Activated B cell treated with CpG ODN at 0.5 μM for 24 hours (primary cell): ENCODE data around the gene EFNA4. TPM values are rescaled to one million over a fixed set of nuclear protein-coding genes. Genes with fewer than 3 reads are reported as not detected.

Experiments
- ATAC-seq: fragments of 200-7000 bp; cut with Tn5 transposase; one replicate; pipeline ENCODE4 v1.10.0; 2021; ENCODE audit warnings: low read depth, mild to moderate bottlenecking, moderate library complexity
- CTCF ChIA-PET: fragments of 350-600 bp; sonication (Branson Sonifier 250); formaldehyde crosslinking; loops from one replicate; lab custom pipeline; 2021; ENCODE audit warnings: antibody characterized with exemption; lab: Charles Lee
- POLR2A ChIA-PET: fragments of 350-600 bp; sonication (Branson Sonifier 250); formaldehyde crosslinking; loops from one replicate; lab custom pipeline; 2021; ENCODE audit warnings: antibody characterized with exemption; lab: Charles Lee
- DNase-seq: peaks from one replicate; pipeline ENCODE4 v3.0.0; 2022
- H3K27ac Mint-ChIP-seq: one replicate; pipeline ENCODE4 v1.8.0; 2020; ENCODE audit warnings: mixed read lengths
- H3K27me3 Mint-ChIP-seq: one replicate; pipeline ENCODE4 v1.8.0; 2021; ENCODE audit warnings: mixed read lengths
- H3K36me3 Mint-ChIP-seq: one replicate; pipeline ENCODE4 v1.8.0; 2021; ENCODE audit warnings: low read depth, mixed read lengths
- H3K4me1 Mint-ChIP-seq: one replicate; pipeline ENCODE4 v1.8.0; 2021; ENCODE audit warnings: mixed read lengths
- H3K4me3 Mint-ChIP-seq: one replicate; pipeline ENCODE4 v1.8.0; 2020; ENCODE audit warnings: mild to moderate bottlenecking, mixed read lengths
- H3K9me3 Mint-ChIP-seq: one replicate; pipeline ENCODE4 v1.8.0; 2020; ENCODE audit warnings: mixed read lengths
- CTCF ChIP-seq: fragments of 200-600 bp; IDR thresholded peaks from one replicate; pipeline ENCODE4 v1.8.0; 2022; ENCODE audit warnings: antibody characterized with exemption, mild to moderate bottlenecking
- intact Hi-C: fragments of 100-400 bp; cut with micrococcal nuclease; formaldehyde crosslinking; loops from one replicate; pipeline ENCODE4 v1.15.1; 2024
- total RNA-seq: library from RNA; stranded (reverse); gene quantifications from 2 replicates; pipeline ENCODE4 v1.2.3, GENCODE V29; 2022

The EFNA4 gene
- total RNA-seq, 1 donor from 2014 or later, result 7.8 TPM

DNA sequence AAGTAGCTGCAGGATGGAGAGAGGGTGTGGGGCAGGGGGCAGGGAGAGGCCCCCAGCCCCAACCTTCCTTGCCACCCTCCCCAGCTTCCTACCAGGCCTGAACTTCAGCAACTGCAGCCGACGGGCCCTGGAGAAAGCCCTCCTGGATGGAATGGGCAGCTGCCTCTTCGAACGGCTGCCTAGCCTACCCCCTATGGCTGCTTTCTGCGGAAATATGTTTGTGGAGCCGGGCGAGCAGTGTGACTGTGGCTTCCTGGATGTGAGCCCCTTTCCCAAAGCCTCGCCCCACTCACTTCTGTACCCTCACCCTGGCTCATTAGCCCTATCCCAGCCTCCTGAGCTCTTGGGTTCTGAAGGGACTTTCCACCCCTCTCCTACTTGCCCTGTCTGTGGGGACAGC, 6.4 kb upstream of the EFNA4 start:
- no peaks in the 10 kb centered on the region for H3K27me3 Mint-ChIP-seq
- intact Hi-C loops, result no loop called here
- H3K4me1 Mint-ChIP-seq, result peaks cover 21% of the 10 kb centered on the region
- ChIA-PET CTCF (interaction anchor here (9.2 kb wide), 1 partner anchor 12 kb away, joined by 101 read pairs; no protein-coding TSS in a partner anchor), POLR2A (interaction anchor here (0.6 kb wide), 1 partner anchor 449 kb away, joined by 5 read pairs; no protein-coding TSS in a partner anchor)
- H3K36me3 Mint-ChIP-seq, result peaks cover 7% of the 10 kb centered on the region
- TF ChIP-seq CTCF, result no peak
- H3K27ac Mint-ChIP-seq, result no peak overlapping the region
- no peak for ATAC-seq
- no peak overlapping the region for H3K4me3 Mint-ChIP-seq
- DNase-seq, result no peak
- H3K9me3 Mint-ChIP-seq, result no peaks in the 10 kb centered on the region

- TF ChIP-seq CTCF, result no peak
- intact Hi-C loops, result no loop called here
- CTCF ChIA-PET, result interaction anchor here (3.0 to 9.2 kb wide), 2 partner anchors 13 to 27 kb away, joined by 15 to 101 read pairs; no protein-coding TSS in a partner anchor
- Mint-ChIP-seq H3K4me1 (peaks cover 20% of the 10 kb centered on the region), H3K27me3 (no peaks in the 10 kb centered on the region), H3K4me3 (no peak overlapping the region), H3K27ac (no peak overlapping the region), H3K9me3 (no peaks in the 10 kb centered on the region), H3K36me3 (peaks cover 7% of the 10 kb centered on the region)
- DNase-seq (no peak), ATAC-seq (no peak)
- POLR2A ChIA-PET, result no interaction called here
These were observed 5.7 kb upstream of the EFNA4 start for GRCh38 chr1:155057788-155058211.

- Mint-ChIP-seq H3K27ac (no peak overlapping the region), H3K36me3 (peaks cover 7% of the 10 kb centered on the region), H3K9me3 (no peaks in the 10 kb centered on the region), H3K27me3 (no peaks in the 10 kb centered on the region), H3K4me3 (no peak overlapping the region), H3K4me1 (peaks cover 35% of the 10 kb centered on the region)
- TF ChIP-seq CTCF, result no peak
- intact Hi-C loops, result loop anchor here (1.0 to 5.0 kb wide), 11 partner anchors 9 to 733 kb away; partner anchors contain the start of genes ADAM15, ADAR, ATP8B2 and PYGO2
- CTCF ChIA-PET, result interaction anchor here (0.9 to 9.2 kb wide), 10 partner anchors 9 to 582 kb away, joined by 3 to 101 read pairs (median 8); partner anchors contain the start of gene ADAM15
- POLR2A ChIA-PET, result interaction anchor here (0.7 to 4.4 kb wide), 4 partner anchors 10 to 1138 kb away, joined by 3 to 54 read pairs (median 7); partner anchors contain the start of gene GATAD2B
- no peak for DNase-seq
- no peak for ATAC-seq
These were observed 2.8 kb upstream of the EFNA4 start for GRCh38 chr1:155060736-155061135.

DNA sequence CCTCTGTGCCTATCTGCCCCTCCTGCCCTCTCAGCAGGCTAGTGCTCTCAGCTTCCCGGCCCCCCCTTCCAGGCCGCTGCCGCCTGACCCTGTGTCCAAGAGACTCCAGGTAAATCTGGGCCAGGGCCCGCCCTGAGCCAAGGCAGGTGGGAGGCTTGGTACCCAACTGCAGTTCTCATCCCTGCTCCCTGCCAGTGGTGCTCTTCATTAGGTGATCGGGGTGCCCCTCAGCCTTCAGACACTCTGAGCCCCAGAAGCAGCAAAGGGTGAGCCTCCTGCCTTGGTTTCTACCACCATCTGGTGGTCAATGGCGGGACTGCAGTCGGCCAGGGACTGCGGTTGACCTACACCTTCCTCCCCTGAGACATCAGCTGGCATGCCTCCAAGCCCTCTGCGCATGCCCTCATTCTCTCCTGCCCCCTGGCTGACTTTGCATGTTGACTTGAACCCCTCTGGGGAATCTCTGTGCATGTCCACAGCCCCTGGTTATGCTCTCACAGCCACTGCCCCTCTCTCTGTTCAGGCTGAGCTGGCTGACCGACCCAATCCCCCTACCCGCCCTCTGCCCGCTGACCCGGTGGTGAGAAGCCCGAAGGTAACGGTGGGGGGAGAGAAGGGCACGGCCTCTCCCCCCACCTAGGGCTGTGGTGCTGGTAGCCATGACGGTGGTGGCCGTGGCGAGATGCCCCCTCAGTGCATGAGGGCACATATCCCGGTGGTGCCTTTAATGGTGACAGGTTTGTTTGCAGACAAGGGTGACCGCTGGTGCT, 2.0 kb upstream of the EFNA4 start:
- peak; percentile 28 for TF ChIP-seq CTCF
- CTCF ChIA-PET, result interaction anchor here (0.5 to 9.2 kb wide), 30 partner anchors 9 to 583 kb away, joined by 3 to 101 read pairs (median 4); partner anchors contain the start of genes ADAM15, EFNA3, FLAD1 and KRTCAP2
- H3K27me3 Mint-ChIP-seq, result no peaks in the 10 kb centered on the region
- ATAC-seq, result peak; percentile 68
- intact Hi-C loops, result loop anchor here (1.0 to 5.0 kb wide), 12 partner anchors 10 to 734 kb away; partner anchors contain the start of genes ADAM15, ADAR, ATP8B2 and PYGO2
- POLR2A ChIA-PET, result interaction anchor here (0.5 to 4.4 kb wide), 17 partner anchors 9 to 1139 kb away, joined by 3 to 54 read pairs (median 4); partner anchors contain the start of genes ADAM15, CKS1B, CLK2 and FLAD1
- peak; percentile 99 for DNase-seq
- no peaks in the 10 kb centered on the region for H3K9me3 Mint-ChIP-seq
- H3K36me3 Mint-ChIP-seq, result peaks cover 10% of the 10 kb centered on the region
- H3K27ac Mint-ChIP-seq, result peak overlapping the region; percentile 42
- peaks cover 41% of the 10 kb centered on the region for H3K4me1 Mint-ChIP-seq
- peak overlapping the region; percentile 72 for H3K4me3 Mint-ChIP-seq
